Naive thymus-derived CD4-positive, alpha-beta T cell (primary cell): ENCODE data around the gene CBL. TPM values are rescaled to one million over a fixed set of nuclear protein-coding genes. Genes with fewer than 3 reads are reported as not detected.

Experiments
- ATAC-seq: fragments of 150-1000 bp; cut with Tn5 transposase; 2 replicates; pipeline ENCODE4 v1.10.0; 2021; ENCODE audit warnings: mild to moderate bottlenecking, moderate library complexity
- CTCF ChIA-PET: fragments of 350-600 bp; sonication (Branson Sonifier 250); formaldehyde crosslinking; loops from one replicate; lab custom pipeline; 2021; ENCODE audit warnings: antibody characterized with exemption; lab: Charles Lee
- POLR2A ChIA-PET: fragments of 350-600 bp; sonication (Branson Sonifier 250); formaldehyde crosslinking; loops from one replicate; lab custom pipeline; 2021; ENCODE audit warnings: antibody characterized with exemption, inconsistent platforms; lab: Charles Lee
- DNase-seq, 9 donors: peaks; one replicate each; pipeline versions ENCODE4 v3.0.0 to v3.0.0-alpha.2; 2020 to 2022; ENCODE audit warnings: mixed read lengths in 1 of 9
- H3K27ac ChIP-seq: one replicate; pipeline ENCODE4 v1.7.0; 2013; ENCODE audit warnings: mild to moderate bottlenecking, low read depth, low read length, moderate library complexity
- H3K27me3 ChIP-seq, 2 donors: one replicate each; pipeline ENCODE4 v1.7.0; 2013; ENCODE audit warnings: low read length in 2 of 2, mild to moderate bottlenecking in 2 of 2, moderate library complexity in 2 of 2; ENCODE audit not compliant: control insufficient read depth in 2 of 2, insufficient read depth in 2 of 2
- H3K36me3 ChIP-seq, 3 experiments: 1 replicate in 2 of 3; 2 replicates in 1 of 3; pipeline ENCODE4 v1.7.0; 2013; ENCODE audit warnings: low read length in 3 of 3, mild to moderate bottlenecking in 3 of 3, moderate library complexity in 1 of 3; ENCODE audit not compliant: insufficient read depth in 3 of 3, control insufficient read depth in 2 of 3
- H3K4me1 ChIP-seq, 2 donors: one replicate each; pipeline ENCODE4 v1.7.0; 2013; ENCODE audit warnings: low read length in 2 of 2, mild to moderate bottlenecking in 2 of 2, moderate library complexity in 1 of 2; ENCODE audit not compliant: control insufficient read depth in 2 of 2, insufficient read depth in 2 of 2
- H3K4me3 ChIP-seq: 2 replicates; pipeline ENCODE4 v1.7.0; 2013; ENCODE audit warnings: mild to moderate bottlenecking, low read length
- H3K9me3 ChIP-seq, 3 experiments: 1 replicate in 2 of 3; 2 replicates in 1 of 3; pipeline ENCODE4 v1.7.0; 2013; ENCODE audit warnings: low read length in 3 of 3; ENCODE audit not compliant: control insufficient read depth in 2 of 3
- H3K27ac Mint-ChIP-seq, 9 donors: one replicate each; pipeline ENCODE4 v1.8.0; 2020 to 2022; ENCODE audit warnings: mixed read lengths in 9 of 9, mild to moderate bottlenecking in 8 of 9, moderate library complexity in 5 of 9, inconsistent platforms in 2 of 9
- H3K27me3 Mint-ChIP-seq, 5 donors: one replicate each; pipeline ENCODE4 v1.8.0; 2021 to 2022; ENCODE audit warnings: mixed read lengths in 5 of 5, mild to moderate bottlenecking in 1 of 5
- H3K36me3 Mint-ChIP-seq, 5 donors: one replicate each; pipeline ENCODE4 v1.8.0; 2020 to 2022; ENCODE audit warnings: mixed read lengths in 5 of 5, mild to moderate bottlenecking in 3 of 5, inconsistent platforms in 1 of 5
- H3K4me1 Mint-ChIP-seq, 7 donors: one replicate each; pipeline ENCODE4 v1.8.0; 2020 to 2022; ENCODE audit warnings: mixed read lengths in 7 of 7, mild to moderate bottlenecking in 3 of 7, inconsistent platforms in 1 of 7
- H3K4me3 Mint-ChIP-seq, 10 donors: one replicate each; pipeline ENCODE4 v1.8.0; 2020 to 2022; ENCODE audit warnings: mild to moderate bottlenecking in 10 of 10, mixed read lengths in 10 of 10, moderate library complexity in 6 of 10, inconsistent platforms in 2 of 10
- H3K9me3 Mint-ChIP-seq, 11 donors: one replicate each; pipeline ENCODE4 v1.8.0; 2020 to 2022; ENCODE audit warnings: mixed read lengths in 11 of 11, mild to moderate bottlenecking in 4 of 11, inconsistent platforms in 1 of 11, moderate library complexity in 1 of 11
- intact Hi-C, 2 donors: fragments of 100-400 bp; cut with micrococcal nuclease; formaldehyde crosslinking; loops; one replicate each; pipeline ENCODE4 v1.15.1; 2023
- polyA plus RNA-seq, 2 donors: library from polyadenylated mRNA; unstranded; fragments of 300-500 nt; fragmentation: Illumina TruSeq; gene quantifications; one replicate each; pipeline ENCODE4 v1.2.3, GENCODE V29; 2021
- total RNA-seq, 6 experiments: library from RNA in 5 of 6; stranded (reverse) in 5 of 6; gene quantifications; 1 replicate in 5 of 6; 2 replicates in 1 of 6; pipeline ENCODE4 v1.2.3 and lab custom pipeline; 2021 to 2026

CBL gene
- total and polyA plus RNA-seq, 7 experiments from 2014 or later: 17.5 to 51.8 (median 39.8) TPM

DNA sequence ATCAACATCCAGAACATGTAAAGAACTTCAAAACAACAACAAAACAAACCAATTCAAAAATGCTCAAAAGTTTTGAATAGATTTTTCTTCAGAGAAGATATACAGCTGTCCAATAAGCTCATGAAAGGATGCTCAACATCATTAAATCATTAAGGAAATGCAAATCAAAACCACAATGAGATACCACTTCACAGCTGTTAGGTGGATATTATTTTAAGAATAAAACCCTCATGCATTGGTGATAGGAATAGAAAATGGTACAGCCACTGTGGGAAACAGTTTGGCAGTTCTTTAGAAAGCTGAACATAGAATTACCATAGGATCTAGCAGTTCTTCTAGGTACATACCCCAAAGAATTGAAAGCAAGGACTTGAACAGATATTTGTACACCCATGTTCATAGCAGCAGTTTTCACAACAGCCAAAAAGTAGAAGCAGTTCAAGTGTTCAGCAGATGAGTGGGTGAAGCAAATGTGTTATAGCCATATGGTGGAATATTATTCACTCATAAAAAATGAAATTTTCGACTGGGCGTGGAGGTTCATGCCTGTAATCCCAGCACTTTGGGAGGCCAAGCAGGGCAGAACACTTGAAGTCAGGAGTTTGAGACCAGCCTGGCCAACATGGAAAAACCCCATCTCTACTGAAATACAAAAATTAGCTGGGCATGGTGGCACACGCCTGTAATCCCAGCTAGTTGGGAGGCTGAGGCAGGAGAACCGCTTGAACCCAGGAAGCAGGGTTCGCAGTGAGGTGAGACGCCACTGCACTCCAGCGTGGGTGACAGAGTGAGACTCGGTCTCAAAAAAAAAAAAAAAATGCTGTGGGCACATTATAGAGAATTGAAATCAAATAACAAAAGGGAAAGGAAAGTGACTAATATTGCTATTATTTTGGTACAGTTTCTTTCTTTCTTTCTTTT is 42.9 kb downstream of the CBL start:
- ATAC-seq: no peak
- peaks cover 13 to 60% (median 52%) of the 10 kb centered on the region in 7 donors for H3K4me1 Mint-ChIP-seq
- H3K9me3 ChIP-seq: no peaks in the 10 kb centered on the region
- ChIA-PET CTCF (interaction anchor here (0.6 to 1.2 kb wide), 4 partner anchors 35 to 181 kb away, joined by 3 to 7 read pairs (median 3); partner anchors contain the start of gene VPS11), POLR2A (interaction anchor here (0.7 to 1.5 kb wide), 4 partner anchors 7 to 140 kb away, joined by 3 to 4 read pairs (median 3); no protein-coding TSS in a partner anchor)
- peak overlapping the region in 4 of 9 donors; percentile 51 to 89 (median 66) for H3K27ac Mint-ChIP-seq
- H3K4me3 Mint-ChIP-seq: peak overlapping the region in 1 of 10 donors; percentile 29
- no peak for DNase-seq
- H3K36me3 ChIP-seq: no peaks in the 10 kb centered on the region
- H3K27me3 ChIP-seq: no peaks in the 10 kb centered on the region
- peaks cover 6 to 10% of the 10 kb centered on the region in 2 donors for H3K4me1 ChIP-seq
- H3K27me3 Mint-ChIP-seq: no peaks in the 10 kb centered on the region
- H3K4me3 ChIP-seq: no peak overlapping the region
- intact Hi-C loops: no loop called here
- no peaks in the 10 kb centered on the region for H3K9me3 Mint-ChIP-seq
- no peak overlapping the region for H3K27ac ChIP-seq
- peaks cover 0 to 27% (median 12%) of the 10 kb centered on the region in 5 donors for H3K36me3 Mint-ChIP-seq

DNA sequence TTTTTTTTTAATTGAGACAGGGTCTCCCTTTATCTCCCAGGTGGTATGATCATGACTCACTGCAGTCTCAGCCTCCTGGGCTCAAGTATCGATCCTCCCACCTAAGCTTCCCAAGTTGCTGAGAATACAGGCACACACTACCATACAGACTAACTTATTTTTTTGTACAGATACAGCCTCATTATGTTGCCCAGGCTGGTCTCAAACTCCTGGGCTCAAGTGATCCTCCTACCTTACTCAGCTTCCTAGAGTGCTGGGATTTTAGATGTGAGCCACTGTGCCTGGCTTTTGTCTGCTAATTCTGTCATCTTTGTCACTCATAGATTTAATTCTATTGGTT is 43.5 kb downstream of the CBL start:
- Histone ChIP-seq H3K27me3 (no peaks in the 10 kb centered on the region), H3K4me3 (no peak overlapping the region), H3K36me3 (no peaks in the 10 kb centered on the region), H3K27ac (no peak overlapping the region), H3K9me3 (no peaks in the 10 kb centered on the region), H3K4me1 (peaks cover 6 to 10% of the 10 kb centered on the region in 2 donors)
- Mint-ChIP-seq H3K4me3 (peak overlapping the region in 3 of 10 donors; percentile 11 to 29 (median 12)), H3K36me3 (peaks cover 0 to 25% (median 15%) of the 10 kb centered on the region in 5 donors), H3K4me1 (peaks cover 13 to 63% (median 52%) of the 10 kb centered on the region in 7 donors), H3K27me3 (no peaks in the 10 kb centered on the region), H3K27ac (peak overlapping the region in 4 of 9 donors; percentile 51 to 89 (median 66)), H3K9me3 (no peaks in the 10 kb centered on the region)
- ATAC-seq: no peak
- ChIA-PET CTCF (interaction anchor here (1.0 kb wide), 1 partner anchor 35 kb away, joined by 3 read pairs; no protein-coding TSS in a partner anchor), POLR2A (interaction anchor here (0.7 to 1.3 kb wide), 3 partner anchors 8 to 140 kb away, joined by 3 read pairs; no protein-coding TSS in a partner anchor)
- DNase-seq: no peak
- intact Hi-C loops: no loop called here

DNA sequence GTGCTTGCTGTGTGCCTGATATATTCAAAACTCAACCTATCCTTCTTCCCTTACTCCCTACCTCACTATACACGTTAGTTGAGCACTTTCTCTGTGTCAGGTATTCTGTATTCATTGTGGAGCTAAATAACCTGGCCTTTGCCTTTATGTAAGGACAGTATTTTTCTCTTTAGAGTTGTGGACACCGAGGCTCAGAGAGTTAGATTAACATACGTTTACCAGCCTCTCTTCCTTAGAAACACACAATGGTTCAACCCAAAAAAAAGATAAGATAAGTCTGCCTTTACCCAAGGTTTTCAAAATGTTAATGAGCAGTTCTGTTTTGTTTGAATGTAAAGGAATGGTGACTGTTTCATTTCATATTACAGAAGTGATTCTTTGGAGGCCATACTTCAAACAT is 45.0 kb downstream of the CBL start:
- Mint-ChIP-seq H3K9me3 (no peaks in the 10 kb centered on the region), H3K27me3 (no peaks in the 10 kb centered on the region), H3K27ac (peak overlapping the region in 6 of 9 donors; percentile 6 to 82 (median 54)), H3K4me1 (peaks cover 16 to 74% (median 62%) of the 10 kb centered on the region in 7 donors), H3K36me3 (peaks cover 0 to 35% (median 19%) of the 10 kb centered on the region in 5 donors), H3K4me3 (peak overlapping the region in 1 of 10 donors; percentile 5)
- CTCF ChIA-PET: interaction anchor here (0.6 kb wide), 1 partner anchor 39 kb away, joined by 3 read pairs; no protein-coding TSS in a partner anchor
- Histone ChIP-seq H3K9me3 (no peaks in the 10 kb centered on the region), H3K4me3 (no peak overlapping the region), H3K27me3 (no peaks in the 10 kb centered on the region), H3K27ac (no peak overlapping the region), H3K4me1 (peaks cover 6 to 10% of the 10 kb centered on the region in 2 donors), H3K36me3 (no peaks in the 10 kb centered on the region)
- POLR2A ChIA-PET: interaction anchor here (1.1 to 1.6 kb wide), 2 partner anchors 9 to 12 kb away, joined by 3 to 7 read pairs; no protein-coding TSS in a partner anchor
- no peak for DNase-seq
- no peak for ATAC-seq
- intact Hi-C loops: no loop called here

DNA sequence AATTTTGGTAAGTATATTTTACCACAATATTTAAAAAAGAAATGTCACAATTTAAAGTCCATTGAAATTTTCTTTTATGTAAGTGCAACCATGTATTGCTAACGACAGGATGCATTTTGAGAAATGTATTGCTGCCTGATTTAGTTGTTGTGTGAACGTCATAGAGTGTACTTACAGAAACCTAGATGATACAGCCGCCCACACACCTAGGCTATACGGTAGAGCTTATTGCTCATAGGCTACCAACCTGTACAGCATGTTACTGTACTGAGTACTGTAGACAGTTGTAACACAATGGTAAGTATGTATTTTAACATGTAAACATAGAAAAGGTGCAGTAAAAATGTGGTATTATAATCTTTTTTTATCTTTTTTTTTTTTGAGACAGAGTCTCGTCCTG is 48.1 kb downstream of the CBL start:
- DNase-seq: peak in 5 of 9 donors; percentile 14 to 36 (median 27)

DNA sequence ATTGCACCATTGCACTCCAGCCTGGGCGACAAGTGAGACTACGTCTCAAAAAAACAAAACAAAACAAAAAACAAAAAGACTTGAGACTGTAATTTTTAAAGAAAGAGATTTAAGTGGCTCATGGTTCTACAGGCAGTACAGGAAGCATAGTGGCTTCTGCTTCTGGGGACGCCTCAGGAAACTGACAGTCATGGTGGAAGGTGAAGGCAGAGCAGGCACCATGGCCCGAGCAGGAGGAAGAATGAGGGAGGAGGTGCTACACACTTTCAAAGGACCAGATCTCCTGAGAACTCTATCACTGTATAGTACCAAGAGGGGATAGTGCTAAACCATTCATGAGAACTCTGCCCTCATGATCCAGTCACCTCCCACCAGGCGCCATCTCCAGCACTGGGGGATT is 52.0 kb downstream of the CBL start:
- no peaks in the 10 kb centered on the region for H3K9me3 ChIP-seq
- peak overlapping the region; percentile 42 for H3K27ac ChIP-seq
- POLR2A ChIA-PET: no interaction called here
- Mint-ChIP-seq H3K4me3 (peak overlapping the region; percentile 12 to 81 (median 67)), H3K27ac (peak overlapping the region; percentile 74 to 96 (median 88)), H3K9me3 (peaks cover 0 to 4% (median 0%) of the 10 kb centered on the region in 11 donors), H3K36me3 (peaks cover 0 to 24% (median 15%) of the 10 kb centered on the region in 5 donors), H3K4me1 (peaks cover 8 to 65% (median 40%) of the 10 kb centered on the region in 7 donors), H3K27me3 (no peaks in the 10 kb centered on the region)
- DNase-seq (peak in 7 of 9 donors; percentile 28 to 60 (median 38)), ATAC-seq (peak; percentile 74)
- H3K27me3 ChIP-seq: no peaks in the 10 kb centered on the region
- no peaks in the 10 kb centered on the region for H3K36me3 ChIP-seq
- H3K4me3 ChIP-seq: peak overlapping the region; percentile 2
- peaks cover 35 to 59% of the 10 kb centered on the region in 2 donors for H3K4me1 ChIP-seq
- intact Hi-C loops: loop anchor here in 1 of 2 donors (1.0 kb wide), 1 partner anchor 8 kb away; no protein-coding TSS in a partner anchor
- CTCF ChIA-PET: no interaction called here

More for the DNA sequence above, 48.1 kb downstream of the CBL start:
- intact Hi-C loops: no loop called here
- Histone ChIP-seq H3K27ac (no peak overlapping the region), H3K4me3 (no peak overlapping the region), H3K36me3 (no peaks in the 10 kb centered on the region), H3K27me3 (no peaks in the 10 kb centered on the region), H3K4me1 (peaks cover 9 to 23% of the 10 kb centered on the region in 2 donors), H3K9me3 (no peaks in the 10 kb centered on the region)
- Mint-ChIP-seq H3K4me3 (no peak overlapping the region), H3K9me3 (peaks cover 0 to 4% (median 0%) of the 10 kb centered on the region in 11 donors), H3K27me3 (no peaks in the 10 kb centered on the region), H3K27ac (peak overlapping the region in 6 of 9 donors; percentile 2 to 65 (median 48)), H3K36me3 (peaks cover 0 to 35% (median 22%) of the 10 kb centered on the region in 5 donors), H3K4me1 (peaks cover 33 to 80% (median 46%) of the 10 kb centered on the region in 7 donors)
- CTCF ChIA-PET: interaction anchor here (0.9 to 1.1 kb wide), 2 partner anchors 25 to 32 kb away, joined by 3 read pairs; no protein-coding TSS in a partner anchor
- POLR2A ChIA-PET: interaction anchor here (0.8 to 1.5 kb wide), 4 partner anchors 10 to 340 kb away, joined by 3 read pairs; no protein-coding TSS in a partner anchor
- peak; percentile 29 for ATAC-seq

DNA sequence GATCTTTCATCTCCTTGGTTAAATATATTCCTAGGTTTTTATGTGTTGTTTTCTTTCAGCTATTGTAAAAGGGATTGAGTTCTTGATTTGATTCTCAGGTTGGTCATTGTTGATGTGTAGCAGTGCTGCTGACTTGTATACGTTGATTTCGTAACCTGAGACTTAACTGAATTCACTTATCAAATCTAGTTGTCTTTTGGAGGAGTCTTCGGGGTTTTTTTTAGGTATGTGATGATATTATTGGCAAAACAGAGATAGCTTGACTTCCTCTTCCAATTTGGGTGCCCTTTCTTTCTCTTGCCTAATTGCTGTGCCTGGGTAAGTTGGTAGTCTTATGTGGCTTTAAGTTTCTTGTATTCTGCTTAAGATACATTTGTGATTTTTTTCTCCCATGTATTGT is 52.8 kb downstream of the CBL start:
- Histone ChIP-seq H3K4me1 (peaks cover 43 to 66% of the 10 kb centered on the region in 2 donors), H3K4me3 (peak overlapping the region; percentile 2), H3K9me3 (no peaks in the 10 kb centered on the region), H3K27ac (no peak overlapping the region), H3K36me3 (no peaks in the 10 kb centered on the region), H3K27me3 (no peaks in the 10 kb centered on the region)
- DNase-seq (no peak), ATAC-seq (no peak)
- Mint-ChIP-seq H3K9me3 (peaks cover 0 to 4% (median 0%) of the 10 kb centered on the region in 11 donors), H3K27me3 (no peaks in the 10 kb centered on the region), H3K27ac (peak overlapping the region in 8 of 9 donors; percentile 10 to 96 (median 89)), H3K4me3 (peak overlapping the region in 9 of 10 donors; percentile 1 to 81 (median 46)), H3K4me1 (peaks cover 8 to 61% (median 40%) of the 10 kb centered on the region in 7 donors), H3K36me3 (peaks cover 0 to 24% (median 11%) of the 10 kb centered on the region in 5 donors)
- CTCF ChIA-PET: interaction anchor here (1.3 to 1.6 kb wide), 3 partner anchors 25 to 65 kb away, joined by 4 to 9 read pairs (median 5); no protein-coding TSS in a partner anchor
- POLR2A ChIA-PET: interaction anchor here (0.9 to 1.4 kb wide), 5 partner anchors 10 to 52 kb away, joined by 3 to 6 read pairs (median 4); no protein-coding TSS in a partner anchor
- intact Hi-C loops: loop anchor here in 1 of 2 donors (1.0 kb wide), 1 partner anchor 7 kb away; no protein-coding TSS in a partner anchor
